Hepatocyte (in vitro differentiated cells): ENCODE results near the gene NT5C1B.

Experiments used
- EZH2 ChIP-seq: fragments of 200-600 bp; sonication (generic); IDR thresholded peaks from 2 replicates; pipeline ENCODE4 v1.6.1; 2016; ENCODE audit warnings: antibody characterized with exemption, mild to moderate bottlenecking, borderline replicate concordance
- EZH2phosphoT487 ChIP-seq: fragments of 200-600 bp; sonication (generic); IDR thresholded peaks from one replicate; pipeline ENCODE4 v1.6.1; 2018; ENCODE audit warnings: antibody characterized with exemption, mild to moderate bottlenecking, low read depth, moderate library complexity; ENCODE audit not compliant: unreplicated experiment, severe bottlenecking
- TF ChIP-seq, protein P1 (sequence below): fragments of 200-600 bp; sonication (generic); IDR thresholded peaks from 2 replicates; pipeline ENCODE4 v1.5.1; 2016; ENCODE audit warnings: antibody characterized with exemption, mild to moderate bottlenecking; ENCODE audit not compliant: poor library complexity

DNA sequence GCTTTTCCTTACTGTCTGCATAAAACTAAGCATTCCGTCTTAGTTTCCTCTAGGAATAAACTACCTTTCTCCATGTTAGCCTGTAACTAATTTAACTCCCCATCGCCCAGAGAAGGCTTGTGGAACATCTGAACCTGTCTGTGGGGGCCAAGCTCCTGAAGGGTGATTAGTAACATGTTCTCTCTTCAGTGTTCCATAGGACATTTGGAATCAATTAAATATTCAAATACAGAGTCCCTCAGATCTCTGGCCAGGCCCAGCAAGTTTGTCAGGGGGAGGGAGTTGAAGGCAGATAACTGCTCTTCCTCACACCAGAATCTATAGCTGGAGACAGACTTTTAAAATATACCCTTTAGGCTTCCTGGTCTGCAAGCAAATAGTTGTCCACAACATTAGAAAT lies 37.7 kb downstream of the NT5C1B start:
- TF ChIP-seq EZH2 (no peak), EZH2phosphoT487 (no peak)
- TF ChIP-seq, protein P1, sequence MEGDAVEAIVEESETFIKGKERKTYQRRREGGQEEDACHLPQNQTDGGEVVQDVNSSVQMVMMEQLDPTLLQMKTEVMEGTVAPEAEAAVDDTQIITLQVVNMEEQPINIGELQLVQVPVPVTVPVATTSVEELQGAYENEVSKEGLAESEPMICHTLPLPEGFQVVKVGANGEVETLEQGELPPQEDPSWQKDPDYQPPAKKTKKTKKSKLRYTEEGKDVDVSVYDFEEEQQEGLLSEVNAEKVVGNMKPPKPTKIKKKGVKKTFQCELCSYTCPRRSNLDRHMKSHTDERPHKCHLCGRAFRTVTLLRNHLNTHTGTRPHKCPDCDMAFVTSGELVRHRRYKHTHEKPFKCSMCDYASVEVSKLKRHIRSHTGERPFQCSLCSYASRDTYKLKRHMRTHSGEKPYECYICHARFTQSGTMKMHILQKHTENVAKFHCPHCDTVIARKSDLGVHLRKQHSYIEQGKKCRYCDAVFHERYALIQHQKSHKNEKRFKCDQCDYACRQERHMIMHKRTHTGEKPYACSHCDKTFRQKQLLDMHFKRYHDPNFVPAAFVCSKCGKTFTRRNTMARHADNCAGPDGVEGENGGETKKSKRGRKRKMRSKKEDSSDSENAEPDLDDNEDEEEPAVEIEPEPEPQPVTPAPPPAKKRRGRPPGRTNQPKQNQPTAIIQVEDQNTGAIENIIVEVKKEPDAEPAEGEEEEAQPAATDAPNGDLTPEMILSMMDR: no peak
